ENCODE measurements around the gene CFAP298. TPM values are rescaled to one million over a fixed set of nuclear protein-coding genes. Genes with fewer than 3 reads are reported as not detected.

Gene CFAP298
- polyA plus RNA-seq, 1 of the 3 experiments (the other 2 are of a cell fraction) = 57.8 TPM

- H3K9ac ChIP-seq = no peak overlapping the region
- H3K4me2 ChIP-seq = no peak overlapping the region
- ChIA-PET CTCF (interaction anchor here (1.8 to 2.6 kb wide), 2 partner anchors 12 to 19 kb away, joined by 7 to 14 read pairs; no protein-coding TSS in a partner anchor), POLR2A (no interaction called here)
- H3K9me2 ChIP-seq = no peaks in the 10 kb centered on the region
- no peak overlapping the region for H3K27ac ChIP-seq (ENCODE audit: low read depth in 2 of 2, low read length in 1 of 2)
- WGBS (ENCODE audit: low lambda C conversion rate) = 63% methylated on average over 11 of the region's 13 CpGs
- no peak for TF ChIP-seq MXI1 (IDR thresholded peaks at IDR 0.05; ENCODE audit: low read depth, low read length)
- no peak for TF ChIP-seq EZH2phosphoT487 (IDR thresholded peaks at IDR 0.05; ENCODE audit: borderline replicate concordance, low read depth)
- no peak for TF ChIP-seq NRF1 (IDR thresholded peaks at IDR 0.05; ENCODE audit: low read depth, low read length)
- no peak for TF ChIP-seq JUND (IDR thresholded peaks at IDR 0.05)
- TF ChIP-seq TCF12 (IDR thresholded peaks at IDR 0.05) = no peak
- no peak for TF ChIP-seq MEF2A (IDR thresholded peaks at IDR 0.05; ENCODE audit: borderline replicate concordance, low read depth)
- TF ChIP-seq SMC3 (IDR thresholded peaks at IDR 0.05; ENCODE audit: low read depth, low read length) = no peak
- TF ChIP-seq USF2 (IDR thresholded peaks at IDR 0.05; ENCODE audit: borderline replicate concordance, low read depth, low read length) = no peak
- H3K4me1 ChIP-seq (ENCODE audit: control insufficient read depth in 1 of 2, insufficient read depth in 2 of 2, low read depth in 1 of 2, low read length in 1 of 2) = no peaks in the 10 kb centered on the region
- no peaks in the 10 kb centered on the region for H3K9me3 ChIP-seq
- no peak overlapping the region for H2AFZ ChIP-seq (ENCODE audit: low read depth)
- H3K79me2 ChIP-seq (ENCODE audit: insufficient read depth) = no peaks in the 10 kb centered on the region
- no peak overlapping the region for H3K4me3 ChIP-seq (ENCODE audit: low read depth in 2 of 2, low read length in 1 of 2)
- no peaks in the 10 kb centered on the region for H3K27me3 ChIP-seq (ENCODE audit: insufficient read depth)
- H4K20me1 ChIP-seq (ENCODE audit: insufficient read depth) = no peaks in the 10 kb centered on the region
- DNase-seq = no peak
- H3K36me3 ChIP-seq (replicated peaks in 1 of 2; ENCODE audit: control insufficient read depth in 1 of 2, insufficient read depth in 2 of 2, low read length in 1 of 2) = no peaks in the 10 kb centered on the region
- H3F3A ChIP-seq (replicated peaks; ENCODE audit: insufficient read depth) = peaks cover 3% of the 10 kb centered on the region
Observed at GRCh38 chr21:32581732-32582131, 30.4 kb downstream of the CFAP298 start.

GRCh38 chr21:32580949-32581348, 31.2 kb downstream of the CFAP298 start:
- Histone ChIP-seq H2AFZ (ENCODE audit: low read depth) (no peak overlapping the region), H3K36me3 (replicated peaks in 1 of 2; ENCODE audit: control insufficient read depth in 1 of 2, insufficient read depth in 2 of 2, low read length in 1 of 2) (no peaks in the 10 kb centered on the region), H3K27me3 (ENCODE audit: insufficient read depth) (no peaks in the 10 kb centered on the region), H4K20me1 (ENCODE audit: insufficient read depth) (no peaks in the 10 kb centered on the region), H3K9ac (no peak overlapping the region), H3K4me1 (ENCODE audit: control insufficient read depth in 1 of 2, insufficient read depth in 2 of 2, low read depth in 1 of 2, low read length in 1 of 2) (no peaks in the 10 kb centered on the region), H3K79me2 (ENCODE audit: insufficient read depth) (no peaks in the 10 kb centered on the region), H3K9me2 (no peaks in the 10 kb centered on the region), H3K9me3 (no peaks in the 10 kb centered on the region), H3K27ac (ENCODE audit: low read depth in 2 of 2, low read length in 1 of 2) (no peak overlapping the region), H3F3A (replicated peaks; ENCODE audit: insufficient read depth) (peaks cover 3% of the 10 kb centered on the region), H3K4me2 (no peak overlapping the region), H3K4me3 (ENCODE audit: low read depth in 2 of 2, low read length in 1 of 2) (no peak overlapping the region)
- ChIA-PET POLR2A (no interaction called here), CTCF (interaction anchor here (1.4 to 2.6 kb wide), 3 partner anchors 12 to 177 kb away, joined by 6 to 14 read pairs (median 8); no protein-coding TSS in a partner anchor)
- 82% methylated on average over 12 of the region's 13 CpGs for WGBS (ENCODE audit: low lambda C conversion rate)
- no peak for DNase-seq
- TF ChIP-seq JUND (IDR thresholded peaks at IDR 0.05) (no peak), CTCF (IDR thresholded peaks at IDR 0.05) (no peak), ZBTB33 (IDR thresholded peaks at IDR 0.05; ENCODE audit: borderline replicate concordance, low read depth) (no peak)

All from SK-N-SH (cell line).